ENCODE results near the gene PARP3.

PARP3 gene

GRCh38 chr3:51934139-51934850 is 7.9 kb upstream of the PARP3 start:
- no peak for DNase-seq (ENCODE audit: low read depth in 2 of 2)

- DNase-seq (ENCODE audit: low read depth in 2 of 2): no peak
Measured at GRCh38 chr3:51934991-51935885, 6.9 kb upstream of the PARP3 start.

GRCh38 chr3:51935886-51936755 is 6.0 kb upstream of the PARP3 start:
- DNase-seq (ENCODE audit: low read depth in 2 of 2): no peak

GRCh38 chr3:51937014-51937413 is 5.1 kb upstream of the PARP3 start:
- no peak for DNase-seq (ENCODE audit: low read depth in 2 of 2)

GRCh38 chr3:51937611-51938450 is 4.3 kb upstream of the PARP3 start:
- no peak for DNase-seq (ENCODE audit: low read depth in 2 of 2)

- no peak for DNase-seq (ENCODE audit: low read depth in 2 of 2)
Measured at GRCh38 chr3:51938780-51939425, 3.3 kb upstream of the PARP3 start.

- no peak for DNase-seq (ENCODE audit: low read depth in 2 of 2)
Measured at GRCh38 chr3:51940648-51941462, 1.3 kb upstream of the PARP3 start.

- DNase-seq (ENCODE audit: low read depth in 2 of 2): no peak
Measured at GRCh38 chr3:51941463-51941797, 733 bp upstream of the PARP3 start.

GRCh38 chr3:51942603-51943450 is 664 bp downstream of the PARP3 start:
- peak in 1 of 2 donors; percentile 28 for DNase-seq (ENCODE audit: low read depth in 2 of 2)

GRCh38 chr3:51943451-51944391 is 1.6 kb downstream of the PARP3 start:
- DNase-seq (ENCODE audit: low read depth in 2 of 2): no peak

- no peak for DNase-seq (ENCODE audit: low read depth in 2 of 2)
Measured at GRCh38 chr3:51944451-51945021, 2.4 kb downstream of the PARP3 start.

GRCh38 chr3:51945031-51945840 is 3.1 kb downstream of the PARP3 start:
- DNase-seq (ENCODE audit: low read depth in 2 of 2): no peak

- no peak for DNase-seq (ENCODE audit: low read depth in 2 of 2)
Measured at GRCh38 chr3:51945926-51946705, 4.0 kb downstream of the PARP3 start.

GRCh38 chr3:51946796-51947195 is 4.6 kb downstream of the PARP3 start:
- DNase-seq (ENCODE audit: low read depth in 2 of 2): no peak

- no peak for DNase-seq (ENCODE audit: low read depth in 2 of 2)
Measured at GRCh38 chr3:51947215-51947900, 5.2 kb downstream of the PARP3 start.
